GM12864 (cell line): ENCODE data around the gene AQP7.
"Not testable (repeated sequence)": the region's sequence is repeated elsewhere in the genome, so short reads cannot be mapped to it uniquely, and the experiment has no call there.

Experiments used
- DNase-seq: peaks from one replicate; pipeline ENCODE4 v3.0.0-alpha.2; 2011; ENCODE audit warnings: low read depth
- H3K4me3 ChIP-seq: 2 replicates; pipeline ENCODE4 v1.5.1; 2011; ENCODE audit warnings: mild to moderate bottlenecking, low read depth, low read length, control low read depth
- TF ChIP-seq, protein P1 (sequence below): IDR thresholded peaks from 2 replicates; pipeline ENCODE4 v1.5.1; 2011; ENCODE audit warnings: low read depth, mild to moderate bottlenecking, moderate library complexity, low read length, control low read depth, inconsistent platforms; ENCODE audit errors: missing control alignments

Gene AQP7

DNA sequence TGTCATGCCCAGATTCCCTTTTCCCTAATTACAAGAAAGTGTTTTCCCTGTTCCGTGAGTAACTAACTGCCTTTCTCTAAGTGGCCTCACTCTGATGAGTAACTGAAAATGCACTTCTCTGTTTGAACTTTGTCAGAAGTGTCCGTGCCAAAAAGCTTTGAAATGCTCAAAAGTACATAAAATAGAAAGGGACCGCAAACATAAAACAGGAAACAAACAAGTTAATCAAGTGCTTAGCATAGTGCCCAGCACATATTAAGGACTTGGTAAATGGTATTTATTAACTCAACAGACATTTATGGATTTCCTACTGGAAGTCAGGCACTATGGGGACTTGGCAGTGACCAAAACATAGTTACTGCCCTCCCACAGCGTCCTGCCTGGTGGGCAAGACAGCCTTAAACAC is 22.8 kb upstream of the AQP7 start:
- TF ChIP-seq, protein P1, sequence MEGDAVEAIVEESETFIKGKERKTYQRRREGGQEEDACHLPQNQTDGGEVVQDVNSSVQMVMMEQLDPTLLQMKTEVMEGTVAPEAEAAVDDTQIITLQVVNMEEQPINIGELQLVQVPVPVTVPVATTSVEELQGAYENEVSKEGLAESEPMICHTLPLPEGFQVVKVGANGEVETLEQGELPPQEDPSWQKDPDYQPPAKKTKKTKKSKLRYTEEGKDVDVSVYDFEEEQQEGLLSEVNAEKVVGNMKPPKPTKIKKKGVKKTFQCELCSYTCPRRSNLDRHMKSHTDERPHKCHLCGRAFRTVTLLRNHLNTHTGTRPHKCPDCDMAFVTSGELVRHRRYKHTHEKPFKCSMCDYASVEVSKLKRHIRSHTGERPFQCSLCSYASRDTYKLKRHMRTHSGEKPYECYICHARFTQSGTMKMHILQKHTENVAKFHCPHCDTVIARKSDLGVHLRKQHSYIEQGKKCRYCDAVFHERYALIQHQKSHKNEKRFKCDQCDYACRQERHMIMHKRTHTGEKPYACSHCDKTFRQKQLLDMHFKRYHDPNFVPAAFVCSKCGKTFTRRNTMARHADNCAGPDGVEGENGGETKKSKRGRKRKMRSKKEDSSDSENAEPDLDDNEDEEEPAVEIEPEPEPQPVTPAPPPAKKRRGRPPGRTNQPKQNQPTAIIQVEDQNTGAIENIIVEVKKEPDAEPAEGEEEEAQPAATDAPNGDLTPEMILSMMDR = no peak
- DNase-seq = no peak
- H3K4me3 ChIP-seq = no peak overlapping the region

DNA sequence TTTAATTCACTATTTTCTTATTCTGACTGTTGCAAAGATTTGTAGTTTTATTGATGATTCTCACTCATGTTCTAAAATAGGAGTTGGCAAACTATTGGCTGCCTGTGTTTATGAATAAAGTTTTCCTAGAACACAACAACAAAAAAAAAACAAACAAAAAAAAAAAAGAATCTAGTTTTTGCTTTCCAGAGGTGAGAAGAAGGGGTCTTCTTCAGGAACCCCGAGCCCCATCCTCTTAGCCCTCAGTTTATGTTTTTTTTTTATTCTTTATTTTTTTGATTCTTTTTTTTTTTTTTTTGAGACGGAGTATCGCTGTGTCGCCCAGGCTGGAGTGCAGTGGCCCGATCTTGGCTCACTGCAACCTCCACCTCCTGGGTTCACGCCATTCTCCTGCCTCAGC is 22.1 kb upstream of the AQP7 start:
- not testable (repeated sequence) for DNase-seq, H3K4me3 ChIP-seq

DNA sequence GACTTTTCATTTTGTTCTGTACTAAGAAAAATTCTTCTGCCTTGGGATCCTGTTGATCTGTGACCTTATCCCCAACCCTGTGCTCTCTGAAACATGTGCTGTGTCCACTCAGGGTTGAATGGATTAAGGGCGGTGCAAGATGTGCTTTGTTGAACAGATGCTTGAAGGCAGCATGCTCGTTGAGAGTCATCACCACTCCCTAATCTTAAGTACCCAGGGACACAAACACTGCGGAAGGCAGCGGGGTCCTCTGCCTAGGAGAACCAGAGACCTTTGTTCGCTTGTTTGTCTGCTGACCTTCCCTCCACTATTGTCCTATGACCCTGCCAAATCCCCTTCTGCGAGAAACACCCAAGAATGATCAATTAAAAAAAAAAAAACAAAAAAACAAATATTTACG is 21.7 kb upstream of the AQP7 start:
- DNase-seq, H3K4me3 ChIP-seq: not testable (repeated sequence)

DNA sequence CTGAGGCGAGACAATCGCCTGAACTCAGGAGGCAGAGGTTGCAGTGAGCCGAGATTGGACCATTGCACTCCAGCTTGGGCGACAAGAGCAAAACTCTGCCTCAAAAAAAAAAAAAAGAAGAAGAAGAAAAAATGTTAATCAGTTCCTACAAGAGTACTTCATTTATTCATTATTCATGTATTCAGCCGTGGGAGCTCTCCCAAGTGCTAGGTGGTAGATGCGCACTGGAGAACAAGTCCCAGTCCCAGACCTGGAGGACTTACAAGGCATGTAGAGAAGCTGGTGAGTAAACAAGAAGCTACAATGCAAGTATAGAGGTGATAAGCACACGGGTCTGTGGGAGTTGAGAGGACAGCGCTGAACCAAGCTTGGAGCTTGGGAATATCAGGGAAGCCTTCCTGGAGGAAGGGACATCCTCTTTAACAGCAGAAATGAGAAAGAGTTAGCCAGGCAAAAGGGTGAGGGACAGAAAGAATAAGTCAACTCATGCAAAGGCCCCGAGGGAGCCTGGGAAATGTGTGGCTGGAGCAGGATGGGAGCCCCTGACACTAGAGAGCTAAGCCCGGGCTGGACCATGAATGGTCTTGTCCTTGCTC is 17.4 kb upstream of the AQP7 start:
- no peak overlapping the region for H3K4me3 ChIP-seq
- no peak for DNase-seq
- TF ChIP-seq, protein P1 = no peak

DNA sequence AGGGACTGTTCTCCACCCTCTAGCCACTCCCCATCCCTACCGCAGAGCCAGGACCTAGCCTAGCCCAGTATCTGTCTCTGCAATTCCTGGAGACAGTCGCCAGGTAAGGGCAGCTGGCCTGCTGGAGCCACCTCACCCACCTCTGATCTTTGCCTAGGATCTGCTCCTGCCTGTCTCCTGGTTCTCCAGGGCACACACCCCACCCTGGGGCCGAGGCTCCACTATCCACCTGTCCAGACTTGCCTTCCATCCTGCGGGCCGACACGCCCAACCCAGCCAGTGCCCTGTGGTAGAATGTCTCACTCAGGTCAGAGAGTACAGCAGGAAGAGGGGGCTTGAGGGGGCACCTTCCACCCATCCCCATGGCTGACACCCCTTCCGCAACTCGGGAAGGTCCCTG is 15.7 kb upstream of the AQP7 start:
- TF ChIP-seq, protein P1 = no peak
- DNase-seq = no peak
- no peak overlapping the region for H3K4me3 ChIP-seq

DNA sequence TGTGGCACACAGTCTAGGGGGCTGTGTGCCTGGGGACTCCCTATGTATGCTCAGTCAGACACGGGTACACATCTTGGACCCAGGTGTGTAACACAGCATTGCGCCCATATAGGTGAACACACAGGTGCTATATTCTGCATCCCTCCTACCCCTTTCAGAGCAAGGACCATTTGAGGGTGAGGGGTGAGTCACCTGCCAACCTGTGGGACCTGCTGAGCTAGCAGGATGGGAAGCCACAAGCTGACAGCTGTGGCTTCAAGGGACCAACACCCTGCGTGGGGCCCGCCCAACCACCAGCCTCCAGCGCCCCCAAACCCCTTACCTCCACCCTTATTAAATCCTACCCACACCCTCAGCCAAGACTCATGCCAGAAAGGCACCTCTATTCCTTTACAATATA is 14.6 kb upstream of the AQP7 start:
- no peak for DNase-seq
- H3K4me3 ChIP-seq = no peak overlapping the region
- TF ChIP-seq, protein P1 = no peak

DNA sequence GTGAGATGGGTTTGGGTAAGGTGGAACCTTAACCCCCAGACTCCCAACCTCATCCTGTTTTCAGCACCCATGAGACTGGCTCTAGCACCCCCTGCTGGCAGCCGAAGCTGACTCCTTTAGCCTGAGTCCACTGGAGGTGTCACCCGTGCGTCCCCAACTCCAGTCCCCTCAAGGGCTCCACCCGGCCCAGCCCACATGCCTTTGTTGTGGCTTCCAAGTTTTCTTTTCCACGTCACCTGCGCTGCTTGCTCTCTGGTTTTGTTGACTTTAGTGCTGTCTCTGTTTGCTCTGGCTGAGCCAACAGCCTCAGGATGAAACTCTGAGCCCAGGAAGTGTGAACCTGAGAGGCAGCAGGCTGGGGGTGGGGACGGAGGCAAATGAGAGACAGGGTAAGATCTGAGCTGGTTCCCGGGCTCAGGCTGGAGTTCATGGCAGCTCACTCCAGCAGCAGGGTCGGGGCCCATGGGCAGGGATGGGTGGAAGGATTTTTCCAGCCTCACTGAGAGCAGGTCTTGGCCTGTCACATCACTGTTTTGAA is 13.2 kb upstream of the AQP7 start:
- TF ChIP-seq, protein P1 = peak; percentile 92
- H3K4me3 ChIP-seq = no peak overlapping the region
- no peak for DNase-seq

DNA sequence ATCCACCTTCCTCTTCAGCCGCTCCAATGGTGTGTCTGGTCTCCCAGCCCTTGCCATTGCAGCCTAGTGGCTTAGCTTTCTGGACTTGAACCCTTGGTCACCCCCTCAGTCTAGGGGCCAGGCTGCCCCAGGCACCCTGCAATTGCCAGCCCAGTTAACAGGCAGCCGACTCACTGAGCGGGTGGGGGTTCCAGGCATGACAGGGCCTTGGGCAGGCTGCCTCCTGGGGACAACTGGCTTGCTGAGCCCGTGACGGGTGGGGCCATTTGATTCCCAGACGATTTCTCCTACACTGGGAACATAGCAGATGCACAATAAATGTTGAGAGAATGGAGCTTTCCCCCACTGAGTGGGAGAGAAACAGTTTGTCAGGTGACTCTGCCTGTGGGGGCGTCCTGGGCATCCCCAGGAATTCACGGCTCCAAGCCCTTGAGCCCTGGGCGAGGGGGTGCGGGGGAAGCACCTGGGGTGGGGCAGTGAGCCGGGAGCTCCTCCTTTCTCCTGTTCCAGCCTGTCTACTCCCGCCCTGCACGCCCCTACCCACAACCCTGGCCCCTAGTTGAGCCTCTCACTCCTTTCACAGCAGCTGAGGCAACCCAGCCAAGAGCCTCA is 12.6 kb upstream of the AQP7 start:
- no peak overlapping the region for H3K4me3 ChIP-seq
- DNase-seq = no peak
- TF ChIP-seq, protein P1 = no peak
